Measurements from ENCODE around the gene MCTP2. TPM values are rescaled to one million over a fixed set of nuclear protein-coding genes. Genes with fewer than 3 reads are reported as not detected.

MCTP2 gene
- total RNA-seq, 4 donors from 2014 or later: 35.2 to 84.0 (median 61.2) TPM

DNA sequence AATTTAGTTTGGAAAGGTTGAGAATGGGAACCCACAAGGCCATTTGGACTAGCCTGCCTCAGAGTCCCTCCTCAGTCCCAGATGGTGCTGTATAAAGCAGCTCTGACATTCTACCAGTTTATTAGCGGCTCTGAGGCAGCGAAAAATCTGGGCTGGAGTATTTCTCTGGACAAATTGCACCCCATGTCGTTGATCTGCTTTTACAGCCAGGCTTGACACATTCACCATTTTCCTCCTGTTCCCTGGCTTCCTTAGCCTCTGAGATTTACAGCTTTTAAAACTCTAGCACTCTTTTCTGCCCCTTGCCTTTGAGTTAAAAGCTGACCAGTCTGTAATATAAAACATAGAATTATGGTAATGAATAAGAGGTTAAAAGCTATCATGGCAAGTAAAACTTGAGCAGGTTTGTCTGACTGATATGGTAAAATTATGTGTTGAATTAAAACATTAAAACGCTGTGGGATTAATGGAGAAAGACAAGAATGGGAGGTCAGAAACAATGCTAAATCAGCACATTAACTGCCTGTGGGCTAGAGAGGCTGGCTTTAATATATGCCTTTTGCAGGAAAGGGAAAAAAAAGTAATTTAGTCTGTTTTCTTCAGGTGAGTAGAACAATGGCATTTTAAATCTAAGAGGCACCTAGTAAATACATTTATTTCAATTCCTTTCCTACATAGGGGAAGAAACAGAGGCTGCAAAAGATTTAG lies 131.2 kb downstream of the MCTP2 start:
- no peak overlapping the region for H3K27ac ChIP-seq
- no peaks in the 10 kb centered on the region for H3K36me3 ChIP-seq
- no peak for TF ChIP-seq POLR2A (IDR thresholded peaks at IDR 0.05)
- TF ChIP-seq, protein P1, sequence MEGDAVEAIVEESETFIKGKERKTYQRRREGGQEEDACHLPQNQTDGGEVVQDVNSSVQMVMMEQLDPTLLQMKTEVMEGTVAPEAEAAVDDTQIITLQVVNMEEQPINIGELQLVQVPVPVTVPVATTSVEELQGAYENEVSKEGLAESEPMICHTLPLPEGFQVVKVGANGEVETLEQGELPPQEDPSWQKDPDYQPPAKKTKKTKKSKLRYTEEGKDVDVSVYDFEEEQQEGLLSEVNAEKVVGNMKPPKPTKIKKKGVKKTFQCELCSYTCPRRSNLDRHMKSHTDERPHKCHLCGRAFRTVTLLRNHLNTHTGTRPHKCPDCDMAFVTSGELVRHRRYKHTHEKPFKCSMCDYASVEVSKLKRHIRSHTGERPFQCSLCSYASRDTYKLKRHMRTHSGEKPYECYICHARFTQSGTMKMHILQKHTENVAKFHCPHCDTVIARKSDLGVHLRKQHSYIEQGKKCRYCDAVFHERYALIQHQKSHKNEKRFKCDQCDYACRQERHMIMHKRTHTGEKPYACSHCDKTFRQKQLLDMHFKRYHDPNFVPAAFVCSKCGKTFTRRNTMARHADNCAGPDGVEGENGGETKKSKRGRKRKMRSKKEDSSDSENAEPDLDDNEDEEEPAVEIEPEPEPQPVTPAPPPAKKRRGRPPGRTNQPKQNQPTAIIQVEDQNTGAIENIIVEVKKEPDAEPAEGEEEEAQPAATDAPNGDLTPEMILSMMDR (IDR thresholded peaks at IDR 0.05): no peak
- intact Hi-C loops (cut with DNase I): no loop called here
- no peaks in the 10 kb centered on the region for H3K27me3 ChIP-seq
- 81 to 84% methylated on average over 4 of the region's 4 CpGs for whole genome bisulfite sequencing, 2 donors
- H3K4me3 ChIP-seq (replicated peaks in 1 of 3): no peak overlapping the region
- H3K4me1 ChIP-seq: no peaks in the 10 kb centered on the region
- DNase-seq: no peak
- no peaks in the 10 kb centered on the region for H3K9me3 ChIP-seq

DNA sequence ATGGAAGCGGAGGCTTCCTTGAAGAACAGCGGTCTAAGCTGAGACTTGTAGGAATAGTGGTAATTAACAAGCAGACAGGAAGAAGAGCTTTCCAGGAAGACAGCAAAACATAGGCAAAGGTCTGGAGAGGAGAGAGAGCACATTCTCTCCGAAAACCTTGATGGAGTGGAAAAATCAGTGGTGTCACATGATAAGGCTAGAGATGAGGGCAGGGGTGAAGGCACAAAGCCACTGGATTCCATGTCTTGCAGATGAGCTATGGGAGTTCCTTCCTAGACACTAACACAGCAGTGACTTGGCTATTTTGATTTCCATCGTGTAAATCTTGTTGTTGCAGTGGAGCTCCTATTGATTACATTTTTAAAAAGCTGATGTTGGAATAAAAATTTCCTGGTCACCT lies 132.0 kb downstream of the MCTP2 start:
- 88 to 89% methylated on average over 4 of the region's 4 CpGs for whole genome bisulfite sequencing, 2 donors
- no peak for DNase-seq
- no peak overlapping the region for H3K27ac ChIP-seq
- H3K4me3 ChIP-seq (replicated peaks in 1 of 3): no peak overlapping the region
- H3K9me3 ChIP-seq: no peaks in the 10 kb centered on the region
- no peaks in the 10 kb centered on the region for H3K4me1 ChIP-seq
- TF ChIP-seq, protein P1 (IDR thresholded peaks at IDR 0.05): no peak
- no peak for TF ChIP-seq POLR2A (IDR thresholded peaks at IDR 0.05)
- H3K27me3 ChIP-seq: no peaks in the 10 kb centered on the region
- H3K36me3 ChIP-seq: no peaks in the 10 kb centered on the region
- intact Hi-C loops (cut with DNase I): no loop called here

DNA sequence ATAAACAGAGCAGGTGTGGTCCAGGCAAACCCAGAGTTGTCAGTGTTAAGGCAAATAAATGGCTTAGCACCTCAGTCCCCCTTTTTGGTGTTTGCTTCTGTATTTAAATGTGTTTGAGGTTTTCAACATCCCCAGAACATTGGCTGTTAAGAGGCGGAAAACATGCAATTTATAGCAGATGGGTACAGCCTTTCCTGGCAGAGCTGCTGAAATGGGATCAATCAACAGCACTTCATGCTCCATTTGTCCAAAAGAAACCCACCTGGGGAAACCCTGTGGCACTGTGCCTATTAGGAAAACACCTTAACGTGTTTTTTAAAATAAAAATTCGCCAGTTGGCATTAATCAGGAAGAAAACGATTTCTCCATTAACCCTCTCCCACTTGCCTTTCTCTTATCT lies 135.4 kb downstream of the MCTP2 start:
- Histone ChIP-seq H3K36me3 (no peaks in the 10 kb centered on the region), H3K27ac (no peak overlapping the region), H3K4me1 (no peaks in the 10 kb centered on the region), H3K9me3 (no peaks in the 10 kb centered on the region), H3K27me3 (no peaks in the 10 kb centered on the region), H3K4me3 (replicated peaks in 1 of 3) (no peak overlapping the region)
- 75 to 91% methylated on average over 4 of the region's 4 CpGs for WGBS, 2 donors
- no peak for DNase-seq
- intact Hi-C loops (cut with DNase I): no loop called here
- TF ChIP-seq, protein P1 (IDR thresholded peaks at IDR 0.05): no peak
- no peak for TF ChIP-seq POLR2A (IDR thresholded peaks at IDR 0.05)

DNA sequence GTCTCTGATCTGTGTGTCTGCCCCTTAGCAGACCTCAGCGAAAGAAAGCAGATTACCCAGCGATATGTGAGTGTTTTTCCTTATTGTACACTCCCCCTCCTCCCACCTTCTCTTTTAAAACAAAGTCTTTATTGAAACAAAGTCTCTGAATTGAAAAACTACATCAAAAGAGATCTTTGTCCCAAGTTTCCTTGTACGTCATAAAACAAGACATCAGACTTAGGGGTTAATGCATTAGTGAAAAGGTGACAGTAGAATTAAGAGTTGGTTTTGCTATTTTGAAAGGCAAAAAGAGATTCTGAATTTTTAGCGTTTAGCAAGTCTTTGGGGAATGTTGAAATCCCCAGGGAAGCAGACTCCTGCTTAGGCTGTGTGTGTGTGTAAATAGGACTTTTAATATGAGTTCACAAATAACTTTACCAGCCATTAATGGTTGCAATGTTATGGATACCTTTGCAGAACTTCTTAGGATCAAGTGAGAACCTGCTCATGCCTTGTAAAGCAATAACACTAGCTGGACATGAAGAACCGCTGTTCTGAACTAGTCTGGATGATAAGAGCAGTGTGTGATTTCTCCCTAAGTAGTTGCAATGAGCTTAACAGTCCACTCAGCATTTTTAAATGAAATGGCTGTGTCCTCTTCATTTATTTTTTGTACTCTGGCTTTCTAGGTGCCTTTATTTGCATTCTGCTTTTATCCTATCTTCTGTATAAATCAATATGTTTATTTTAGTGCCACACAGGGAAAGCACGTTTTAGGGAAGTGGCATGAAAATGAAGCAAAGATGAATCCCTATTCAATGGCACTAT lies 136.6 kb downstream of the MCTP2 start:
- H3K4me1 ChIP-seq: no peaks in the 10 kb centered on the region
- no peak for DNase-seq
- 75 to 82% methylated on average over 6 of the region's 6 CpGs for WGBS, 2 donors
- intact Hi-C loops (cut with DNase I): no loop called here
- H3K27ac ChIP-seq: no peak overlapping the region
- no peak overlapping the region for H3K4me3 ChIP-seq (replicated peaks in 1 of 3)
- H3K9me3 ChIP-seq: no peaks in the 10 kb centered on the region
- no peaks in the 10 kb centered on the region for H3K27me3 ChIP-seq
- TF ChIP-seq POLR2A (IDR thresholded peaks at IDR 0.05): no peak
- TF ChIP-seq, protein P1 (IDR thresholded peaks at IDR 0.05): no peak
- H3K36me3 ChIP-seq: no peaks in the 10 kb centered on the region
